HG03558 (cell line): ENCODE results near the gene XCL1.
"Not testable (repeated sequence)": the region's sequence is repeated elsewhere in the genome, so short reads cannot be mapped to it uniquely, and the experiment has no call there.

Experiments used
- ATAC-seq: cut with Tn5 transposase; IDR thresholded peaks from one replicate; pipeline ENCODE4 v1.9.1; 2021; ENCODE audit warnings: moderate number of reproducible peaks; ENCODE audit not compliant: unreplicated experiment; ENCODE audit errors: extremely low read depth

The XCL1 gene

GRCh38 chr1:168576245-168576688 is at the start of gene XCL1:
TSS of gene XCL1 (plus strand) at chr1:168576605. CDS start at chr1:168576638, 33 bp downstream.
- not testable (repeated sequence) for ATAC-seq

- ATAC-seq, result no peak
These were observed 46.9 kb upstream of the XCL1 start for GRCh38 chr1:168529518-168529917.

GRCh38 chr1:168531615-168532345 is 44.6 kb upstream of the XCL1 start:
- no peak for ATAC-seq

- ATAC-seq, result no peak
These were observed 40.9 kb upstream of the XCL1 start for GRCh38 chr1:168535536-168535935.

- ATAC-seq, result not testable (repeated sequence)
These were observed 35.6 kb upstream of the XCL1 start for GRCh38 chr1:168540798-168541197.

GRCh38 chr1:168542978-168543377 is 33.4 kb upstream of the XCL1 start:
- not testable (repeated sequence) for ATAC-seq

GRCh38 chr1:168543840-168544498 is 32.4 kb upstream of the XCL1 start, which contains the start of gene XCL2:
TSS of gene XCL2 (minus strand) at chr1:168543997. CDS start at chr1:168543964, 33 bp downstream.
- not testable (repeated sequence) for ATAC-seq

- ATAC-seq, result not testable (repeated sequence)
These were observed 30.5 kb upstream of the XCL1 start for GRCh38 chr1:168545678-168546552.

GRCh38 chr1:168546553-168546895 is 29.9 kb upstream of the XCL1 start:
- ATAC-seq, result not testable (repeated sequence)

GRCh38 chr1:168550971-168551370 is 25.4 kb upstream of the XCL1 start:
- no peak for ATAC-seq

GRCh38 chr1:168551688-168552087 is 24.7 kb upstream of the XCL1 start:
- ATAC-seq, result no peak

GRCh38 chr1:168552961-168553360 is 23.4 kb upstream of the XCL1 start:
- ATAC-seq, result no peak

GRCh38 chr1:168553680-168554553 is 22.5 kb upstream of the XCL1 start:
- no peak for ATAC-seq

- ATAC-seq, result no peak
These were observed 21.6 kb upstream of the XCL1 start for GRCh38 chr1:168554603-168555483.

GRCh38 chr1:168555508-168556046 is 20.8 kb upstream of the XCL1 start:
- ATAC-seq, result no peak

GRCh38 chr1:168556647-168557046 is 19.8 kb upstream of the XCL1 start:
- no peak for ATAC-seq

- ATAC-seq, result no peak
These were observed 16.0 kb upstream of the XCL1 start for GRCh38 chr1:168560370-168560769.

- no peak for ATAC-seq
These were observed 14.4 kb upstream of the XCL1 start for GRCh38 chr1:168561989-168562388.

GRCh38 chr1:168565825-168566224 is 10.6 kb upstream of the XCL1 start:
- ATAC-seq, result no peak
